Karpas-422 (cell line): ENCODE measurements around the gene AKAP8L. TPM values are rescaled to one million over a fixed set of nuclear protein-coding genes. Genes with fewer than 3 reads are reported as not detected.
A peak's percentile ranks its signal among the peaks of the same experiment; 100 is the strongest.

Source experiments
- DNase-seq: peaks from one replicate; pipeline ENCODE4 v3.0.0-alpha.2; 2015
- H2AFZ ChIP-seq: fragments of 200-600 bp; sonication (generic); 2 replicates; pipeline ENCODE4 v1.6.1; 2014; ENCODE audit warnings: antibody characterized with exemption, low read length, mixed read lengths
- H3K27ac ChIP-seq: fragments of 200-600 bp; sonication (generic); 2 replicates; pipeline ENCODE4 v1.5.1; 2014; ENCODE audit warnings: mild to moderate bottlenecking, low read length, moderate library complexity
- H3K27me3 ChIP-seq: fragments of 200-600 bp; sonication (generic); 2 replicates; pipeline ENCODE4 v1.6.1; 2014; ENCODE audit warnings: low read length, mixed read lengths
- H3K36me3 ChIP-seq: fragments of 200-600 bp; sonication (generic); 2 replicates; pipeline ENCODE4 v1.6.1; 2014; ENCODE audit warnings: low read length, mixed read lengths; ENCODE audit not compliant: insufficient read depth
- H3K4me1 ChIP-seq: fragments of 200-600 bp; sonication (generic); 2 replicates; pipeline ENCODE4 v1.6.1; 2014; ENCODE audit warnings: mild to moderate bottlenecking, low read length, mixed read lengths
- H3K4me2 ChIP-seq: fragments of 200-600 bp; sonication (generic); 2 replicates; pipeline ENCODE4 v1.6.1; 2014; ENCODE audit warnings: low read length, low read depth, mild to moderate bottlenecking; ENCODE audit not compliant: poor library complexity, severe bottlenecking
- H3K4me3 ChIP-seq: fragments of 200-600 bp; sonication (generic); 2 replicates; pipeline ENCODE4 v1.5.1; 2014; ENCODE audit warnings: mild to moderate bottlenecking, antibody characterized with exemption, low read length, mixed read lengths
- H3K79me2 ChIP-seq: fragments of 200-600 bp; sonication (generic); 2 replicates; pipeline ENCODE4 v1.6.1; 2014; ENCODE audit warnings: mild to moderate bottlenecking, low read length, mixed read lengths
- H3K9ac ChIP-seq: fragments of 200-600 bp; sonication (generic); 2 replicates; pipeline ENCODE4 v1.6.0; 2014; ENCODE audit warnings: low read length
- H3K9me2 ChIP-seq: fragments of 200-600 bp; sonication (generic), shearing (Covaris generic); replicated peaks from 2 replicates; pipeline ENCODE4 v1.6.0; 2014; ENCODE audit warnings: mild to moderate bottlenecking, low read length, moderate library complexity; ENCODE audit not compliant: insufficient read depth
- H3K9me3 ChIP-seq: fragments of 300-700, 200-600 bp; sonication (generic); 2 replicates; pipeline ENCODE4 v1.6.1; 2014; ENCODE audit warnings: low read length, mixed read lengths
- H4K20me1 ChIP-seq: fragments of 200-600 bp; sonication (generic); 2 replicates; pipeline ENCODE4 v1.6.1; 2014; ENCODE audit warnings: mild to moderate bottlenecking, antibody characterized with exemption, low read length, low read depth; ENCODE audit not compliant: insufficient read depth
- total RNA-seq: library from RNA; depleted of rRNA; stranded (reverse); fragments of >200 nt; shearing (Covaris generic); gene quantifications from 2 replicates; pipeline ENCODE4 v1.2.3, GENCODE V29; 2014; ENCODE audit warnings: low replicate concordance; rRNA removed

The AKAP8L gene
- total RNA-seq = 82.4 and 108 TPM in 2 replicates

GRCh38 chr19:15418579-15419412 lies at the start of gene AKAP8L:
Gene AKAP8L, minus strand, starts transcription at chr19:15418988. Its CDS starts 65 bp downstream, at chr19:15418923.
- Histone ChIP-seq H3K9me3 (no peaks in the 10 kb centered on the region), H3K4me1 (peaks cover 20% of the 10 kb centered on the region), H3K36me3 (peaks cover 23% of the 10 kb centered on the region), H3K9ac (peak within 1 kb of the TSS; percentile 94), H4K20me1 (peaks cover 29% of the 10 kb centered on the region; the same call in 1 of the 2 replicates), H3K79me2 (peaks cover 47% of the 10 kb centered on the region), H3K9me2 (no peaks in the 10 kb centered on the region), H3K4me3 (peak within 1 kb of the TSS; percentile 94), H3K27ac (peak within 1 kb of the TSS; percentile 67), H2AFZ (0 out of 2 replicates have a peak within 1 kb of the TSS, but pooled peaks have one; percentile 57), H3K4me2 (peak within 1 kb of the TSS; percentile 92), H3K27me3 (no peaks in the 10 kb centered on the region)
- peak; percentile 99 for DNase-seq

GRCh38 chr19:15467734-15468214 lies 49.0 kb upstream of the AKAP8L start:
- H3K27me3 ChIP-seq = no peaks in the 10 kb centered on the region
- H3K4me1 ChIP-seq = peaks cover 10% of the 10 kb centered on the region
- H3K9ac ChIP-seq = no peak overlapping the region
- no peaks in the 10 kb centered on the region for H3K9me2 ChIP-seq
- no peak overlapping the region for H2AFZ ChIP-seq
- H3K4me2 ChIP-seq = no peak overlapping the region
- no peaks in the 10 kb centered on the region for H4K20me1 ChIP-seq
- H3K9me3 ChIP-seq = no peaks in the 10 kb centered on the region
- H3K27ac ChIP-seq = no peak overlapping the region
- DNase-seq = no peak
- H3K36me3 ChIP-seq = no peaks in the 10 kb centered on the region
- H3K79me2 ChIP-seq = no peaks in the 10 kb centered on the region
- no peak overlapping the region for H3K4me3 ChIP-seq

GRCh38 chr19:15466851-15467733 lies 48.3 kb upstream of the AKAP8L start:
- no peak overlapping the region for H3K27ac ChIP-seq
- no peak overlapping the region for H3K4me3 ChIP-seq
- H3K4me2 ChIP-seq = no peak overlapping the region
- H3K4me1 ChIP-seq = peaks cover 8% of the 10 kb centered on the region
- no peak overlapping the region for H3K9ac ChIP-seq
- no peaks in the 10 kb centered on the region for H3K9me2 ChIP-seq
- H3K79me2 ChIP-seq = no peaks in the 10 kb centered on the region
- no peaks in the 10 kb centered on the region for H3K9me3 ChIP-seq
- H3K36me3 ChIP-seq = no peaks in the 10 kb centered on the region
- no peaks in the 10 kb centered on the region for H3K27me3 ChIP-seq
- no peaks in the 10 kb centered on the region for H4K20me1 ChIP-seq
- H2AFZ ChIP-seq = no peak overlapping the region
- no peak for DNase-seq

GRCh38 chr19:15464394-15465385 lies 45.9 kb upstream of the AKAP8L start, which contains the start of gene RASAL3:
Gene RASAL3, minus strand, starts transcription at chr19:15464544. Its CDS starts 186 bp downstream, at chr19:15464358.
- H3K27me3 ChIP-seq = no peaks in the 10 kb centered on the region
- no peaks in the 10 kb centered on the region for H3K9me3 ChIP-seq
- peak within 1 kb of the TSS; percentile 66 for H3K4me3 ChIP-seq
- H3K36me3 ChIP-seq = no peaks in the 10 kb centered on the region
- H4K20me1 ChIP-seq = no peaks in the 10 kb centered on the region
- DNase-seq = peak; percentile 64
- peak within 1 kb of the TSS; percentile 87 for H3K9ac ChIP-seq
- H3K4me1 ChIP-seq = peaks cover 8% of the 10 kb centered on the region
- peak within 1 kb of the TSS; percentile 7; the same call in 1 of the 2 replicates for H3K27ac ChIP-seq
- no peaks in the 10 kb centered on the region for H3K9me2 ChIP-seq
- peak within 1 kb of the TSS; percentile 66 for H3K4me2 ChIP-seq
- peak within 1 kb of the TSS; percentile 72 for H2AFZ ChIP-seq
- H3K79me2 ChIP-seq = no peaks in the 10 kb centered on the region

- DNase-seq = peak; percentile 84
- no peaks in the 10 kb centered on the region for H3K9me3 ChIP-seq
- no peaks in the 10 kb centered on the region for H3K79me2 ChIP-seq
- H2AFZ ChIP-seq = peak overlapping the region; percentile 72; the same call in 1 of the 2 replicates
- H3K27me3 ChIP-seq = no peaks in the 10 kb centered on the region
- no peaks in the 10 kb centered on the region for H3K9me2 ChIP-seq
- peak overlapping the region; percentile 7; the same call in 1 of the 2 replicates for H3K27ac ChIP-seq
- H3K4me3 ChIP-seq = peak overlapping the region; percentile 66
- H3K36me3 ChIP-seq = no peaks in the 10 kb centered on the region
- no peaks in the 10 kb centered on the region for H4K20me1 ChIP-seq
- H3K4me1 ChIP-seq = peaks cover 8% of the 10 kb centered on the region
- peak overlapping the region; percentile 87 for H3K9ac ChIP-seq
- peak overlapping the region; percentile 66 for H3K4me2 ChIP-seq
These were observed 45.1 kb upstream of the AKAP8L start for GRCh38 chr19:15463861-15464371.

- no peaks in the 10 kb centered on the region for H3K36me3 ChIP-seq
- no peaks in the 10 kb centered on the region for H3K9me3 ChIP-seq
- H3K4me2 ChIP-seq = no peak overlapping the region
- no peaks in the 10 kb centered on the region for H3K27me3 ChIP-seq
- peaks cover 5% of the 10 kb centered on the region for H3K4me1 ChIP-seq
- H2AFZ ChIP-seq = no peak overlapping the region
- no peak for DNase-seq
- H3K27ac ChIP-seq = no peak overlapping the region
- no peak overlapping the region for H3K9ac ChIP-seq
- H3K9me2 ChIP-seq = no peaks in the 10 kb centered on the region
- no peaks in the 10 kb centered on the region for H4K20me1 ChIP-seq
- no peaks in the 10 kb centered on the region for H3K79me2 ChIP-seq
- H3K4me3 ChIP-seq = no peak overlapping the region
These were observed 42.9 kb upstream of the AKAP8L start for GRCh38 chr19:15461694-15462093.
